ENCODE results near the gene PIP5K1A. TPM values are rescaled to one million over a fixed set of nuclear protein-coding genes. Genes with fewer than 3 reads are reported as not detected.
A peak's percentile ranks its signal among the peaks of the same experiment; 100 is the strongest.

The PIP5K1A gene
- total and polyA plus RNA-seq, 7 donors, result 10.8 to 46.8 (median 31.7) TPM

DNA sequence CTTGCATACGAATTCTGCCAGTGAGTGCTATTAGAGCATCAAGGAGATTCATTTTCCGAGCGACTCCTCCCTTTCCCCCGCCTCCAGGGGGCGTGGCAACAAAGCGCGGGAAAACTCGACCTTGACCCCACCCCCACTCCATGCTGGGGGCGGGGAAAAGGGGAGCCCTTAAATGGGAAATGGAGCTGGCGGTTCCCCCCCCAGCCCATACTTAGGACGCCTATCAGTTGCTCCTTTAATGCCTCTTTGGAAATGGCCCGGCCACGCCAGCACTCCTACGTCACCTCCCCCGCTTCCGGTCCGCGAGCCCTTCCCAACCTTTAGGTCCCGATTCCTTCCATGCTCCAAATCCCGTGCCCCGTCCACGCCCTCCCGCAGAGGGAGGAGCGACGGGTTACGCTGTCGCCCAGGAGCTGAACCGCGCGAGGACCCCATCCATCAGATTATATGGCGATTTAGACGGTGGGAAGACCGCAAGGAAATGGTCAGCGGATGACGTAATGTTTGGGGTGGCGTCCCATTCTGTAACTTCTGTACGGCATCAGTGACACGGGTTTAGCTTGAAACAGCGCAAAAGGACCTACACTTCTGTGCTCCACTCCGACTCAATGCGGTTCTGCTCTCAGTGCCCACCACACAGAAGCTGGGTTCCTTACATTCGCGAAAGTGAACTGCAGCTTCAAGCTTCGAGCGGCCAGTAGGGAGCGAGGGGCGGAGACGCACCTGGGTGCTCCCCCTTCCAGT, 83.0 kb downstream of the PIP5K1A start:
- no peaks in the 10 kb centered on the region for H3K9me3 ChIP-seq
- DNase-seq (peak; percentile 96 to 98), ATAC-seq (peak; percentile 79 to 86 (median 83))
- H3K27ac ChIP-seq, result peak overlapping the region; percentile 97
- TF ChIP-seq, protein P1, sequence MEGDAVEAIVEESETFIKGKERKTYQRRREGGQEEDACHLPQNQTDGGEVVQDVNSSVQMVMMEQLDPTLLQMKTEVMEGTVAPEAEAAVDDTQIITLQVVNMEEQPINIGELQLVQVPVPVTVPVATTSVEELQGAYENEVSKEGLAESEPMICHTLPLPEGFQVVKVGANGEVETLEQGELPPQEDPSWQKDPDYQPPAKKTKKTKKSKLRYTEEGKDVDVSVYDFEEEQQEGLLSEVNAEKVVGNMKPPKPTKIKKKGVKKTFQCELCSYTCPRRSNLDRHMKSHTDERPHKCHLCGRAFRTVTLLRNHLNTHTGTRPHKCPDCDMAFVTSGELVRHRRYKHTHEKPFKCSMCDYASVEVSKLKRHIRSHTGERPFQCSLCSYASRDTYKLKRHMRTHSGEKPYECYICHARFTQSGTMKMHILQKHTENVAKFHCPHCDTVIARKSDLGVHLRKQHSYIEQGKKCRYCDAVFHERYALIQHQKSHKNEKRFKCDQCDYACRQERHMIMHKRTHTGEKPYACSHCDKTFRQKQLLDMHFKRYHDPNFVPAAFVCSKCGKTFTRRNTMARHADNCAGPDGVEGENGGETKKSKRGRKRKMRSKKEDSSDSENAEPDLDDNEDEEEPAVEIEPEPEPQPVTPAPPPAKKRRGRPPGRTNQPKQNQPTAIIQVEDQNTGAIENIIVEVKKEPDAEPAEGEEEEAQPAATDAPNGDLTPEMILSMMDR (IDR thresholded peaks at IDR 0.05), result peak; percentile 44
- intact Hi-C loops (cut with DNase I), result loop anchor here in 1 of 2 donors (5.0 kb wide), 2 partner anchors 46 to 116 kb away; partner anchors contain the start of genes PI4KB and PSMB4
- H3K27me3 ChIP-seq (ENCODE audit: insufficient read depth in 3 of 3, low read length in 2 of 3), result no peaks in the 10 kb centered on the region
- H3K4me3 ChIP-seq, result peak overlapping the region; percentile 85
- WGBS, 3 donors, result 0% methylated on average over 48 of the region's 48 CpGs
- H3K36me3 ChIP-seq (ENCODE audit: insufficient read depth in 1 of 2, low read depth in 1 of 2), result peaks cover 0 to 13% of the 10 kb centered on the region in 2 donors
- peaks cover 21% of the 10 kb centered on the region for H3K4me1 ChIP-seq

DNA sequence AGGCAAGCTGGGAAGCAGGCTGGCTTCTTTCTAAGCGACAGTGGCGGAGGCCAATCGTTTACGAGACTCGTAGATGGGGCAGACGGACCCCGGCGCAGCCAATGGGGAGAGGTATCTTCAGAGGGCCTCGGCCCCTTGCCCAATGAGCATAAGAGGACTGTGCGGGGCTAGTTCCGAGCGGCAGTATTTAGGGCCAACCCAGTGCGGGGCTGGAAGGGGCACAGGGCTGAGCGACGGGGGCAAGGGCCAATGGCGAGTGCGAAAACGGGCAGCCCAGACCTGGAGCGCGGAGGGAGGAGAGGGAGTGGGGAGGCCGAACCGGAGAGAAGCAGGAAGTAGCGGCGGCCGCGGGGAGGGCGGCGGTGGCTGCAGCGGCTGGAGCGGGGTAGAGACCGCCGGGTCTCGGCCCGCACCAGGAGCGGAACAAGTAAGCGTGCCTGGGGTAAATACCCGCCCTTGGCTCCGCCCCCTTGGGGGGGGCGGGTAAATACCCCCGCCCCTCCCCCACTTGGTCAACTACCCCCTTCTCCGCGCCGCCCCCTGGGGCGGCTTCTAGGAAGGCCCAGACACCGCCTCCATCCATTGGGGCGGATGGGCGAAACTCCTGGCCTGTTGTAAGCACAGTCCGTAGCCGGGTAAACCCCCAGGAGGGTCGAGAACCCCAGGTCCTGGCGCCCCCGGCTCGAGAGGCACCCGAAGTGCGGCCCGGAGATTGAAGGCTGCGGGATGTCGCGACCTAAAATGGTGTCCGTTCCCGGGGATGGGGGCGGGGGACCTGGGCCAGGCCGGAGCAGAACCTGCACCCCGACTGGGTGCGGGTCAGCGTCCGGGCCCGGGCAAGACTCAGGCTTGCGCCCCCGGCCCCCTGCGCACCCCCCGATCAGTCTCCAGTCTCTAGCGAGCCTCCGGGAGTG, 83.9 kb downstream of the PIP5K1A start, which contains the start of gene ZNF687:
Gene ZNF687, plus strand, starts transcription at position 331 of the 914 bp plus-strand sequence. CDS start 3,993 bp downstream, outside the sequence.
- no peaks in the 10 kb centered on the region for H3K9me3 ChIP-seq
- peaks cover 21% of the 10 kb centered on the region for H3K4me1 ChIP-seq
- peaks cover 0 to 21% of the 10 kb centered on the region in 2 donors for H3K36me3 ChIP-seq (ENCODE audit: insufficient read depth in 1 of 2, low read depth in 1 of 2)
- WGBS, 3 donors, result 0% methylated on average over 39 to 74 of the region's 74 CpGs
- H3K27me3 ChIP-seq (ENCODE audit: insufficient read depth in 3 of 3, low read length in 2 of 3), result no peaks in the 10 kb centered on the region
- peak within 1 kb of the TSS; percentile 85 for H3K4me3 ChIP-seq
- TF ChIP-seq, protein P1 (IDR thresholded peaks at IDR 0.05), result no peak
- peak; percentile 100 for DNase-seq
- intact Hi-C loops (cut with DNase I), result loop anchor here in 1 of 2 donors (5.0 kb wide), 2 partner anchors 45 to 115 kb away; partner anchors contain the start of genes PI4KB and PSMB4
- ATAC-seq, result peak; percentile 87 to 92 (median 88)
- peak within 1 kb of the TSS; percentile 97 for H3K27ac ChIP-seq

DNA sequence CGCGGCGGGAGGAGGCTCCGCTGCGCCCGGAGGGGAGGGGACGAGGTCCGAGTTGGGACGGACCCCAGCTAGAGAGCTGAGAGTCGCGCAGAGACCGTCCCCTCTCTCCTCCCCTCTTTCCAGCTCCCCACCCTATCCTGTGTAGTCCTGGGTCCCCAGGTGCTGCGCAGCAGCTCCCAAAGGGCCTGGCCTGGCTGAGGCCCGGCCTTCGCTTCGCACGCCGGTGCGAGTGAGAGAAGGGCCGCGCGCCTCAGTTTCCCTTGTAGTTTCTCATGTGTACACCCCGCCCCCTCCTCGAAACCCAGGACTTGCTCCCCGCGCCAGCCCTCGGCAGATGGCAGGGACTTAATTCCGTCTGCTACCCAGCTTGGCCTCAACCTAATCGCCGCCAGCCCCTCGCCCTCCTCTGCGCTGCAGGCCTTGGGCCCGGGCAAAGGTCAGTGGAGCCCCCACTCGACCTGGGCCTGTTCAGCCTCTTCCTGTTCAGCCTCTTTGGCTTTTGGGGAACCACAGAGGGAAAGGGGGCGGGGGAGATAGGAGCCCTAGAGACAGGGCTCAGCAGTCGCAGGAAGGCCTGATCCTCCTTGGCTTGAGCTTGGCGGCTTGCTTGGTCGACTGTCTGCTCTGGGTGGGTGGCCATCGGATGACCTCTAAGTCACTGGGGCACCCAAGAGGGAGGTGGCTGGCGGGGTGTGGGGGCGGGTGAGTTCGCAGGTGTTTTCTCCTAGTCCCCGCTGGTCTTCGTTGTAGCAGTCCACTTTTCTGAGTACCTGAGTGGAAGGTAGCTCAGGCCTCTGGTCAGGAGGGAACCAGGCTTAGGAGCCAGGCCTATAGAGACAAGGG, 84.8 kb downstream of the PIP5K1A start:
- no peaks in the 10 kb centered on the region for H3K9me3 ChIP-seq
- DNase-seq (peak; percentile 35 to 69), ATAC-seq (peak in 2 of 4 donors; percentile 0)
- 6 to 13% (median 8%) methylated on average over 28 to 44 of the region's 44 CpGs for WGBS, 3 donors
- H3K27ac ChIP-seq, result peak overlapping the region; percentile 97
- H3K4me1 ChIP-seq, result peaks cover 21% of the 10 kb centered on the region
- peaks cover 0 to 30% of the 10 kb centered on the region in 2 donors for H3K36me3 ChIP-seq (ENCODE audit: insufficient read depth in 1 of 2, low read depth in 1 of 2)
- intact Hi-C loops (cut with DNase I), result loop anchor here in 1 of 2 donors (5.0 kb wide), 2 partner anchors 44 to 114 kb away; partner anchors contain the start of genes PI4KB and PSMB4
- TF ChIP-seq, protein P1 (IDR thresholded peaks at IDR 0.05), result no peak
- H3K27me3 ChIP-seq (ENCODE audit: insufficient read depth in 3 of 3, low read length in 2 of 3), result no peaks in the 10 kb centered on the region
- peak overlapping the region; percentile 85 for H3K4me3 ChIP-seq

DNA sequence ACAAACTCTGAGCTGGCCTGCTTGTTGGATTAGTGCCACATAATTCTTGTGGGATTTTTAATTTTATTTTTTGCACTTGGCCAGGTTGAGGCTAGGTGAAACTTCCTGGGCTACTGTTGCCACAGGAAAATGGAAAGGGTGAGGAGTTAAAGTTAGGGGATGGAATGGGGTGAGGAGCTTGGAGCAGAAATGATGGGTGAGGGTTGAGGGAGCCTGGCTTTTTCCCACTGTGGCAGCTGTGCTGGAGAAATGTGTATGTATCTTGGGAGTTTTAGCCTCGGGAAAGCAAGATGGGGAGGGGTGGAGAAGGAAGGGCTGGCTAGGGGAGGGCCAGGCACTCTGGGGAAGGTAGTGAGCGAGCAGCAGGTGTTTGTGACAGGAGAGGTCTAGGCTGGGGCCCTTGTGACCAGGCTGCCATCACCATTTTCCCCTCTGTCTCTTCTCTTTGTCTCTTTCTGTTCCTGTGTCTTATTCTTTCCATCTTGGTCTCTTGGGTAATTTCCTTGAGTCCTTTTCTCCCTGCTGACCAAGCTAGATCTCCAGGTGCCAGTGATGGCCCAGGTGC, 85.7 kb downstream of the PIP5K1A start:
- WGBS, 3 donors, result 46 to 53% (median 48%) methylated on average over 2 of the region's 2 CpGs
- no peak for ATAC-seq
- no peak for DNase-seq
- peaks cover 21% of the 10 kb centered on the region for H3K4me1 ChIP-seq
- intact Hi-C loops (cut with DNase I), result loop anchor here in 1 of 2 donors (5.0 kb wide), 2 partner anchors 43 to 113 kb away; partner anchors contain the start of genes PI4KB and PSMB4
- no peaks in the 10 kb centered on the region for H3K27me3 ChIP-seq (ENCODE audit: insufficient read depth in 3 of 3, low read length in 2 of 3)
- H3K4me3 ChIP-seq, result peak overlapping the region; percentile 85
- H3K36me3 ChIP-seq (ENCODE audit: insufficient read depth in 1 of 2, low read depth in 1 of 2), result peaks cover 0 to 40% of the 10 kb centered on the region in 2 donors
- TF ChIP-seq, protein P1 (IDR thresholded peaks at IDR 0.05), result no peak
- peak overlapping the region; percentile 97 for H3K27ac ChIP-seq
- H3K9me3 ChIP-seq, result no peaks in the 10 kb centered on the region
